Mononuclear cell (primary cell): ENCODE data around the gene MAPKAP1. TPM values are rescaled to one million over a fixed set of nuclear protein-coding genes. Genes with fewer than 3 reads are reported as not detected.

ENCODE experiments used
- H3K27me3 ChIP-seq: 2 replicates; pipeline ENCODE4 v1.6.0; 2011; ENCODE audit warnings: low read length, control low read depth; ENCODE audit not compliant: insufficient read depth
- H3K4me1 ChIP-seq: 2 replicates; pipeline ENCODE4 v1.5.1; 2011; ENCODE audit warnings: mild to moderate bottlenecking, low read length, control low read depth; ENCODE audit not compliant: insufficient read depth
- H3K4me3 ChIP-seq: 2 replicates; pipeline ENCODE4 v1.5.1; 2011; ENCODE audit warnings: mild to moderate bottlenecking, low read length, moderate library complexity
- H3K9me3 ChIP-seq: 2 replicates; pipeline ENCODE4 v1.5.1; 2011; ENCODE audit warnings: low read depth, mild to moderate bottlenecking, control low read depth, low read length
- total RNA-seq: library from RNA; depleted of rRNA; stranded (reverse); fragments of >200 nt; gene quantifications from one replicate; pipeline ENCODE4 v1.2.3, GENCODE V29; 2012

The MAPKAP1 gene
- 41.0 TPM for total RNA-seq

GRCh38 chr9:125706651-125707471 is at the start of gene MAPKAP1:
Gene MAPKAP1, minus strand, starts transcription at chr9:125707208. Its CDS starts 34,634 bp downstream, at chr9:125672574.
- H3K4me1 ChIP-seq = peaks cover 20% of the 10 kb centered on the region
- H3K4me3 ChIP-seq = peak within 1 kb of the TSS; percentile 68
- no peaks in the 10 kb centered on the region for H3K27me3 ChIP-seq
- H3K9me3 ChIP-seq = no peaks in the 10 kb centered on the region

DNA sequence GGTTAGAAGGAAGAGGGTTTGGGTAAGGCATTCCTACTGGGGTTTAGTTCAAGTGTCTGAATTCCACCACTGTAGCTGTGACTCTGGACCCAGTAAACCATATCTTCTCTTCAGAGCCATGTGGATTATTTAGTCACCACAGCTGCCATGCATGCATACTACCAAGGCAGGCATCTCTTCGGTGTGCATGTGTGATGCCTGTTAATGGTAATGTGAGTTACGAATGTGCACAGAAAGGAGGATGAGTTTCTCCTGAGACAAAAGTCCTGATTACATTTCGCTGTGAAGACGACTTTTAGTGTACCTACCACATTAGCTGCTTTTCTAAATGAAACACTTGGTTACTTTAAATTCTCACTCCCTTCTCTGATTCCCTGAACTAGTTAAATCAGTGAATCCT is 49.5 kb upstream of the MAPKAP1 start:
- H3K4me1 ChIP-seq = peaks cover 23% of the 10 kb centered on the region
- H3K4me3 ChIP-seq = no peak overlapping the region
- H3K9me3 ChIP-seq = no peaks in the 10 kb centered on the region
- H3K27me3 ChIP-seq = no peaks in the 10 kb centered on the region

GRCh38 chr9:125755340-125755739 is 48.3 kb upstream of the MAPKAP1 start:
- Histone ChIP-seq H3K9me3 (no peaks in the 10 kb centered on the region), H3K4me1 (peaks cover 20% of the 10 kb centered on the region), H3K27me3 (no peaks in the 10 kb centered on the region), H3K4me3 (no peak overlapping the region)

GRCh38 chr9:125754096-125754495 is 47.1 kb upstream of the MAPKAP1 start:
- no peak overlapping the region for H3K4me3 ChIP-seq
- peaks cover 19% of the 10 kb centered on the region for H3K4me1 ChIP-seq
- no peaks in the 10 kb centered on the region for H3K9me3 ChIP-seq
- no peaks in the 10 kb centered on the region for H3K27me3 ChIP-seq

GRCh38 chr9:125752070-125752628 is 45.1 kb upstream of the MAPKAP1 start:
- Histone ChIP-seq H3K9me3 (no peaks in the 10 kb centered on the region), H3K4me3 (no peak overlapping the region), H3K4me1 (peaks cover 18% of the 10 kb centered on the region), H3K27me3 (no peaks in the 10 kb centered on the region)

DNA sequence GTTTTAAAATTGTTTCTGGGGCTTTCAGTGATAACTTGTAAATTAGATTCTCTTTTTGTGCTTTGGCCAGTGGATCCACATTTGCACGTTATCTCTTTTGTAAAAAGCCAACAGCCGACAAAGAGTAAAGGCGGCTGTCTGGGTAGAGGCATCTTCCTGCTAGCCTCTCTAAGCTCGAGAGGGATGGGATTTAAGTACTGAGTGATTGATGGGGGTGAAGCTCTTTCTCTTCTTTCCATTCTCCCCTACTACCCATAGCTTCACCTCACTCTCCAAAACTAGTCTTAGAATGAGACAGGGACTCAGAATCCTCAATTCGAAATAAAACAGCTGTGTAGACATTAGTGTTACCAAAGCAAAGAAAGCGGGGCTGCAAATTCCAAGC is 43.6 kb upstream of the MAPKAP1 start:
- peaks cover 17% of the 10 kb centered on the region for H3K4me1 ChIP-seq
- no peaks in the 10 kb centered on the region for H3K9me3 ChIP-seq
- no peaks in the 10 kb centered on the region for H3K27me3 ChIP-seq
- H3K4me3 ChIP-seq = no peak overlapping the region

- H3K4me1 ChIP-seq = peaks cover 22% of the 10 kb centered on the region
- no peaks in the 10 kb centered on the region for H3K27me3 ChIP-seq
- no peak overlapping the region for H3K4me3 ChIP-seq
- no peaks in the 10 kb centered on the region for H3K9me3 ChIP-seq
Measured at GRCh38 chr9:125749951-125750626, 43.1 kb upstream of the MAPKAP1 start.

- no peaks in the 10 kb centered on the region for H3K27me3 ChIP-seq
- H3K4me3 ChIP-seq = peak overlapping the region; percentile 61
- H3K4me1 ChIP-seq = peaks cover 22% of the 10 kb centered on the region
- no peaks in the 10 kb centered on the region for H3K9me3 ChIP-seq
Measured at GRCh38 chr9:125749287-125749935, 42.4 kb upstream of the MAPKAP1 start.

GRCh38 chr9:125748446-125749099 is 41.6 kb upstream of the MAPKAP1 start:
- Histone ChIP-seq H3K4me3 (peak overlapping the region; percentile 61), H3K4me1 (peaks cover 22% of the 10 kb centered on the region), H3K9me3 (no peaks in the 10 kb centered on the region), H3K27me3 (no peaks in the 10 kb centered on the region)

DNA sequence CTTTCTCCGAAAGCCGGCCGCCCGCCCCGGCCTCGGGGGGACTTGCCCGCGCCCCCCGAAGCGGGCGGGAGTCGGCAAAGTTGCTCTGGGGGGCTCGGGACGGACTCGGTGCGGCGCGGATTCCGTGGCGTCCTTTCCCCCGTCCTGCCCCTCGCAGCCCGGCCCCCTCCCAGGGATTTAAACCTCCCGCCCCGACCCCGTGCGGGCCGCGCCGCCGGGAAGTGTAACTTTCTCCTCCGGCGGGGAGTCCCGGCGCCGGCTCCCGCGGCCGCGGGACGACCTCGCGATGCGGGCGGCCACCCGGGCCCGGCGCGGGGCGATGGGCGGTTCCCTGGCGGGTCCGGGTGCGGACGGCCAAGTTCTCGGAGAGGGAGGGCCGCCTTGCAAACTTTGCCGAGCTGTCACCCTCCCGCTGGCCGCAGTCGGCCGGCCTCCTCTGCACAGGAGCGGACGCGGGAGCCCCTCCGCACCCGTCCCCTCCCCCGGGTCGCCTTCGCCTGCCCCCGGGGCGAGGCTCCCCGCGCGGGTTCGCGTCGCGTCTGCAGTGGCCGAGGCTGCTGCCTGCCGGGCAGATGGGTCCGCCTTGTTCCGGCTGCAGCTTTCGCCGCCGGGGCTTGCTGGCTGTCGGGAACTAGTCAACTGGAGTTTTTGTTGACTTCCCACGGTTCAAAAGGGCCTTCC is 40.9 kb upstream of the MAPKAP1 start:
- H3K4me1 ChIP-seq = peaks cover 22% of the 10 kb centered on the region
- H3K9me3 ChIP-seq = no peaks in the 10 kb centered on the region
- peak overlapping the region; percentile 61 for H3K4me3 ChIP-seq
- peaks cover 3% of the 10 kb centered on the region for H3K27me3 ChIP-seq

GRCh38 chr9:125747053-125747764 is 40.2 kb upstream of the MAPKAP1 start, which contains the start of gene PBX3:
Gene PBX3, plus strand, starts transcription at chr9:125747373.
- peaks cover 22% of the 10 kb centered on the region for H3K4me1 ChIP-seq
- peak within 1 kb of the TSS; percentile 62 for H3K4me3 ChIP-seq
- H3K9me3 ChIP-seq = no peaks in the 10 kb centered on the region
- H3K27me3 ChIP-seq = peaks cover 3% of the 10 kb centered on the region

- H3K4me3 ChIP-seq = peak overlapping the region; percentile 62
- peaks cover 22% of the 10 kb centered on the region for H3K4me1 ChIP-seq
- no peaks in the 10 kb centered on the region for H3K9me3 ChIP-seq
- H3K27me3 ChIP-seq = peaks cover 3% of the 10 kb centered on the region
Measured at GRCh38 chr9:125746774-125747052, 39.7 kb upstream of the MAPKAP1 start.

- no peaks in the 10 kb centered on the region for H3K9me3 ChIP-seq
- peak overlapping the region; percentile 62 for H3K4me3 ChIP-seq
- H3K27me3 ChIP-seq = peaks cover 3% of the 10 kb centered on the region
- peaks cover 22% of the 10 kb centered on the region for H3K4me1 ChIP-seq
Measured at GRCh38 chr9:125746017-125746773, 39.2 kb upstream of the MAPKAP1 start.
